ENCODE measurements around the gene CRYBG2. TPM values are rescaled to one million over a fixed set of nuclear protein-coding genes. Genes with fewer than 3 reads are reported as not detected.
A peak's percentile ranks its signal among the peaks of the same experiment; 100 is the strongest.

The CRYBG2 gene
- total RNA-seq, 6 experiments from 2014 or later = 0.81 to 1.9 (median 1.7) TPM; not detected in 3

- intact Hi-C loops (cut with DNase I) = loop anchor here (5.0 to 10.0 kb wide), 2 partner anchors 38 to 80 kb away; no protein-coding TSS in a partner anchor
- Histone ChIP-seq H3K4me1 (peaks cover 0 to 10% (median 0%) of the 10 kb centered on the region in 4 donors), H3K27ac (peak overlapping the region in 1 of 3 donors; percentile 4), H3K27me3 (no peaks in the 10 kb centered on the region), H3K36me3 (no peaks in the 10 kb centered on the region), H3K9me3 (no peaks in the 10 kb centered on the region), H3K4me3 (no peak overlapping the region)
- WGBS (ENCODE audit: insufficient coverage, low coverage, low lambda C conversion rate, missing lambda C conversion rate) = 42% methylated on average over 10 of the region's 22 CpGs
- peak; percentile 45 to 59 (median 48) for ATAC-seq
- TF ChIP-seq POLR2A (IDR thresholded peaks at IDR 0.05) (no peak), CTCF (IDR thresholded peaks at IDR 0.05) (peak; percentile 66 to 78 (median 71))
- peak in 2 of 3 donors; percentile 65 to 71 for DNase-seq
These were observed 69.2 kb downstream of the CRYBG2 start for GRCh38 chr1:26284597-26285347.

DNA sequence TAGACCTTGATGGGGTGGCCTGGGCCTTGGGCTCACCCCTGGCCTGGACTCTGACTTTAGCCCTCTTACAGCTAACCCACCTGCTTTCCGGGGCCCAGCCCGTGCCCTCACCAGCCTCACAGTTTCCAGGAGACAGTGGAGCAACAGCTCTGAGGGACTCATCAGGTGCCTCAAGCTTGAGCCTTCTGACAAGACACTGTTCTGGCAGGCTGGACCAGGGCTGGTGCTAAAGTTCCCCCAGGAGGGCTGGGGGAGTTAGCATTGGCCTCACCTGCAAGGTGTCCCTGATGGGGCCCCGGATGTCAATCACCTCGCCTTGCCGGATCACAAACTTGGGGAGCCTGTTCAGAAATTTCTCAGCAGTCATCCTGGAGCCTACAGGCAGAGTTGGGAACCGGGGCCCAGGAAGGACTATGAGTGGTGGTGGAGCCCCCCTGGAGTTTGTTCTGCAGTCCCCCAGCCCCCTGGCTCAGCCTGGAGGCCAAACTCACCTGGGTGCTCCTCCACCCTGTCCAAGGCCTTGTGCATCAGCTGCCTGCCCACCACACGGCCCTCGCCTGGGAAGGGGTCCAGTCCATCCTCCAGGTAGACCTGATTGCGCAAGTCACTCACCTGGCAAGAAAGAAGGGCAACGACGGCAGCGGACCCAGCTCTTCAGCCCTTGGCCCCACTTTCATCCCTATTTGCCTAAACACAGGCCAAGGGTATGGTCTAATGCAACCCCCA, 69.9 kb downstream of the CRYBG2 start:
- H3K4me1 ChIP-seq = peaks cover 0 to 15% (median 3%) of the 10 kb centered on the region in 4 donors

DNA sequence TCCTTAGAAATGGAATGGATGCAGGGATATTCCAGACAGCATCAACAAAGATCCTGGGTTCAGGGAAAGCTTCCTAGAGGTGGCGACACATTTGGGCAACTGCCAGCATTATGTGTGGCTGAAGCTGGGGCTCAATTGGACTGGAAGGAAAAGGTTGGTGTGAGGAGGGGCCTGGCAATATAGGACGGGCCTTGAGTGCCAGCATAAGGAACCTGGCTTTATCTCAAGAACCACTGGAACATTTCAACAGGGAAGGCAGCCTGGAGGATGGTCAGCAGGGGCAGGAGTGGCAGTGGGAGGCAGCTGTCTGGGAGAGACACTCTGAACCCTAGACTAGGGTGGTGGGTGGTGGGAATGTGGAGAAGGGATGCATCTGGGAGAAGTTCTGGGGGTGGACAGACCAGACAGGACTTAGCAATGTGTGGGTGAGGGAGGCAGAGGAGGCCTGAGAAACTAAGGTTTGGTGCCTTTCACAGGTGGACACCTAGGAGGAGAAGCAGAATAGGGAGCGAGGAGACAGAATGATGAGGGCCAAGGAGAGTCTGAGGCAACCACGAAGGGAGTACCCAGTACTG, 70.6 kb downstream of the CRYBG2 start:
- ATAC-seq (no peak), DNase-seq (no peak)
- Histone ChIP-seq H3K27me3 (no peaks in the 10 kb centered on the region), H3K4me3 (no peak overlapping the region), H3K36me3 (no peaks in the 10 kb centered on the region), H3K9me3 (no peaks in the 10 kb centered on the region), H3K4me1 (peaks cover 0 to 21% (median 6%) of the 10 kb centered on the region in 4 donors), H3K27ac (no peak overlapping the region)
- TF ChIP-seq CTCF (IDR thresholded peaks at IDR 0.05) = no peak
- 63% methylated on average over 3 of the region's 4 CpGs for whole genome bisulfite sequencing (ENCODE audit: insufficient coverage, low coverage, low lambda C conversion rate, missing lambda C conversion rate)
- intact Hi-C loops (cut with DNase I) = loop anchor here (5.0 to 10.0 kb wide), 2 partner anchors 39 to 81 kb away; no protein-coding TSS in a partner anchor

More for the DNA sequence above, 69.9 kb downstream of the CRYBG2 start:
- 47% methylated on average over 4 of the region's 12 CpGs for WGBS (ENCODE audit: insufficient coverage, low coverage, low lambda C conversion rate, missing lambda C conversion rate)
- Histone ChIP-seq H3K27me3 (no peaks in the 10 kb centered on the region), H3K9me3 (no peaks in the 10 kb centered on the region), H3K4me3 (no peak overlapping the region), H3K36me3 (no peaks in the 10 kb centered on the region), H3K27ac (no peak overlapping the region)
- no peak for DNase-seq
- ATAC-seq = no peak
- intact Hi-C loops (cut with DNase I) = loop anchor here (5.0 to 10.0 kb wide), 2 partner anchors 38 to 81 kb away; no protein-coding TSS in a partner anchor
- TF ChIP-seq CTCF (IDR thresholded peaks at IDR 0.05) (no peak), POLR2A (IDR thresholded peaks at IDR 0.05) (no peak)

GRCh38 chr1:26282401-26282918, 71.5 kb downstream of the CRYBG2 start:
- no peak overlapping the region for H3K27ac ChIP-seq
- H3K27me3 ChIP-seq = no peaks in the 10 kb centered on the region
- TF ChIP-seq CTCF (IDR thresholded peaks at IDR 0.05) = no peak
- no peak for TF ChIP-seq POLR2A (IDR thresholded peaks at IDR 0.05)
- no peak overlapping the region for H3K4me3 ChIP-seq
- 57% methylated on average over 1 of the region's 22 CpGs for WGBS (ENCODE audit: insufficient coverage, low coverage, low lambda C conversion rate, missing lambda C conversion rate)
- ATAC-seq = no peak
- H3K4me1 ChIP-seq = peaks cover 0 to 30% (median 10%) of the 10 kb centered on the region in 4 donors
- intact Hi-C loops (cut with DNase I) = loop anchor here (5.0 to 10.0 kb wide), 2 partner anchors 40 to 82 kb away; no protein-coding TSS in a partner anchor
- no peaks in the 10 kb centered on the region for H3K36me3 ChIP-seq
- no peak for DNase-seq
- H3K9me3 ChIP-seq = no peaks in the 10 kb centered on the region

Data from right lobe of liver (tissue), 6 donors.